Measurements from ENCODE around the gene IRF2BPL. TPM values are rescaled to one million over a fixed set of nuclear protein-coding genes. Genes with fewer than 3 reads are reported as not detected.

The IRF2BPL gene
- total and polyA plus RNA-seq, 9 of the 15 experiments (the other 6 are each of a cell fraction or from before 2014, with no cell fraction given), result 0.52 to 21.6 (median 2.5) TPM

DNA sequence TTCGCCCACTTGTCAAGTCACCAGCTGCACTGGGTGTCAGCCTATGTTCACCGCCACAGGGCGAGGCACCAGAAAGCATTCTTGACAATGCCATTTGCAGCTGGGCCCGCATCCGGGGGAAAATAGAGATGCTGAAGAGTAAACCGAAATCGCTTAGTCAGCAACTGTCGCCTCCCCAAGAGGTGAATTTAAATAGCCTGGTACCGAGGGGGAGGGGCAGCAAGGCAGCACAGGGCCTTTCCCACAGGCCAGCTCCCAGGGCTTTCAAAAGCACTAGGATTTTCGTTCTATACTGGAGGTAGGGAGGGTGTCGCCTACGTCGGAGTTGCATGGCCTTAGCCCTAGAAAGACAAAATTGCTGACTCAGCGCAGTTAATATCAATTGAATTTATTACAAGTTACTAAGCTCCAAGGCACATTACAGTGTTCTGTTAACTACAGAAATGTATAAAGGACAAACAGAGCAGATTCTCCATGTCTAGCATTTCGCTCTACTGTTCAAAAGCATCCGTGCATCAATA, 4.3 kb downstream of the IRF2BPL start (continued):
- TF ChIP-seq NFIX (CRISPR knock-in tag; IDR thresholded peaks at IDR 0.05; ENCODE audit: low read depth), result no peak
- TF ChIP-seq GATA2 (CRISPR knock-in tag; IDR thresholded peaks at IDR 0.05), result no peak
- no peak for TF ChIP-seq KLF16 (IDR thresholded peaks at IDR 0.05)
- TF ChIP-seq HDGF (IDR thresholded peaks at IDR 0.05), result no peak
- TF ChIP-seq RCOR1 (IDR thresholded peaks at IDR 0.05; ENCODE audit: borderline replicate concordance in 1 of 2, low read depth in 2 of 2, low read length in 2 of 2), result no peak
- TF ChIP-seq ZNF140 (CRISPR knock-in tag; IDR thresholded peaks at IDR 0.05), result no peak
- TF ChIP-seq, protein P1, sequence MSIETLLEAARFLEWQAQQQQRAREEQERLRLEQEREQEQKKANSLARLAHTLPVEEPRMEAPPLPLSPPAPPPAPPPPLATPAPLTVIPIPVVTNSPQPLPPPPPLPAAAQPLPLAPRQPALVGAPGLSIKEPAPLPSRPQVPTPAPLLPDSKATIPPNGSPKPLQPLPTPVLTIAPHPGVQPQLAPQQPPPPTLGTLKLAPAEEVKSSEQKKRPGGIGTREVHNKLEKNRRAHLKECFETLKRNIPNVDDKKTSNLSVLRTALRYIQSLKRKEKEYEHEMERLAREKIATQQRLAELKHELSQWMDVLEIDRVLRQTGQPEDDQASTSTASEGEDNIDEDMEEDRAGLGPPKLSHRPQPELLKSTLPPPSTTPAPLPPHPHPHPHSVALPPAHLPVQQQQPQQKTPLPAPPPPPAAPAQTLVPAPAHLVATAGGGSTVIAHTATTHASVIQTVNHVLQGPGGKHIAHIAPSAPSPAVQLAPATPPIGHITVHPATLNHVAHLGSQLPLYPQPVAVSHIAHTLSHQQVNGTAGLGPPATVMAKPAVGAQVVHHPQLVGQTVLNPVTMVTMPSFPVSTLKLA (conservative IDR thresholded peaks at IDR 0.05), result 0 out of 4 replicates have a peak, but pooled peaks have one; percentile 26 to 27
- no peak for TF ChIP-seq ZKSCAN3 (CRISPR knock-in tag; IDR thresholded peaks at IDR 0.05)
- no peak for TF ChIP-seq ZNF780A (CRISPR knock-in tag; IDR thresholded peaks at IDR 0.05)
- no peak for TF ChIP-seq HNRNPL (IDR thresholded peaks at IDR 0.05; ENCODE audit: low read depth, low read length)
- peak; percentile 61; the same call in 1 of the 2 replicates for TF ChIP-seq NFE2 (IDR thresholded peaks at IDR 0.05; ENCODE audit: low read depth)
- no peak for TF ChIP-seq CHCHD3 (CRISPR knock-in tag; IDR thresholded peaks at IDR 0.05)
- no peak for TF ChIP-seq ZNF644 (tag; IDR thresholded peaks at IDR 0.05; ENCODE audit: low read depth)
- peak; percentile 52; the same call in 1 of the 2 replicates for TF ChIP-seq EP300 (IDR thresholded peaks at IDR 0.05; ENCODE audit: low read length)
- no peak for TF ChIP-seq RAD51 (IDR thresholded peaks at IDR 0.05; ENCODE audit: borderline replicate concordance, low read depth)
- no peak for TF ChIP-seq STAG1 (CRISPR knock-in tag; IDR thresholded peaks at IDR 0.05; ENCODE audit: borderline replicate concordance)
- no peak for TF ChIP-seq DIDO1 (tag; IDR thresholded peaks at IDR 0.05; ENCODE audit: low read depth)
- TF ChIP-seq NCOR1 (IDR thresholded peaks at IDR 0.05), result no peak
- TF ChIP-seq MAFF (IDR thresholded peaks at IDR 0.05; ENCODE audit: low read length), result peak; percentile 99
- peak; percentile 100 for TF ChIP-seq MAFK (IDR thresholded peaks at IDR 0.05; ENCODE audit: low read length)
- no peak for TF ChIP-seq PRMT5 (CRISPR knock-in tag; IDR thresholded peaks at IDR 0.05)
- TF ChIP-seq, protein P2, sequence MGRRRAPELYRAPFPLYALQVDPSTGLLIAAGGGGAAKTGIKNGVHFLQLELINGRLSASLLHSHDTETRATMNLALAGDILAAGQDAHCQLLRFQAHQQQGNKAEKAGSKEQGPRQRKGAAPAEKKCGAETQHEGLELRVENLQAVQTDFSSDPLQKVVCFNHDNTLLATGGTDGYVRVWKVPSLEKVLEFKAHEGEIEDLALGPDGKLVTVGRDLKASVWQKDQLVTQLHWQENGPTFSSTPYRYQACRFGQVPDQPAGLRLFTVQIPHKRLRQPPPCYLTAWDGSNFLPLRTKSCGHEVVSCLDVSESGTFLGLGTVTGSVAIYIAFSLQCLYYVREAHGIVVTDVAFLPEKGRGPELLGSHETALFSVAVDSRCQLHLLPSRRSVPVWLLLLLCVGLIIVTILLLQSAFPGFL (CRISPR knock-in tag; IDR thresholded peaks at IDR 0.05), result no peak
- TF ChIP-seq BRCA1 (IDR thresholded peaks at IDR 0.05), result no peak
- no peak for TF ChIP-seq BRCA1 (CRISPR knock-in tag; IDR thresholded peaks at IDR 0.05)
- TF ChIP-seq HDAC6 (IDR thresholded peaks at IDR 0.05; ENCODE audit: low read depth, low read length), result no peak
- TF ChIP-seq, protein P3, sequence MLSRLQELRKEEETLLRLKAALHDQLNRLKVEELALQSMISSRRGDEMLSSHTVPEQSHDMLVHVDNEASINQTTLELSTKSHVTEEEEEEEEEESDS (CRISPR knock-in tag; IDR thresholded peaks at IDR 0.05), result no peak
- no peak for TF ChIP-seq ZNF324 (CRISPR knock-in tag; IDR thresholded peaks at IDR 0.05)
- no peak for TF ChIP-seq NR2F6 (CRISPR knock-in tag; IDR thresholded peaks at IDR 0.05)
- no peak for TF ChIP-seq SIRT6 (IDR thresholded peaks at IDR 0.05; ENCODE audit: low read depth, low read length)
- no peak for TF ChIP-seq RBM25 (IDR thresholded peaks at IDR 0.05; ENCODE audit: low read depth, low read length, severe bottlenecking)
- TF ChIP-seq SAP30 (IDR thresholded peaks at IDR 0.05; ENCODE audit: borderline replicate concordance, insufficient read depth, low read depth, low read length, poor library complexity, severe bottlenecking), result no peak
- no peak for TF ChIP-seq FOS (IDR thresholded peaks at IDR 0.05; ENCODE audit: extremely low read depth, insufficient read length)

Measured in K562 (cell line).